LoVo (cell line): ENCODE data around the gene VDAC2.
A peak's percentile ranks its signal among the peaks of the same experiment; 100 is the strongest.
"Not testable (repeated sequence)": the region's sequence is repeated elsewhere in the genome, so short reads cannot be mapped to it uniquely, and the experiment has no call there.

Experiments used
- DNase-seq: peaks from one replicate; pipeline ENCODE4 v3.0.0-alpha.2; 2016; ENCODE audit warnings: low spot score

VDAC2 gene

DNA sequence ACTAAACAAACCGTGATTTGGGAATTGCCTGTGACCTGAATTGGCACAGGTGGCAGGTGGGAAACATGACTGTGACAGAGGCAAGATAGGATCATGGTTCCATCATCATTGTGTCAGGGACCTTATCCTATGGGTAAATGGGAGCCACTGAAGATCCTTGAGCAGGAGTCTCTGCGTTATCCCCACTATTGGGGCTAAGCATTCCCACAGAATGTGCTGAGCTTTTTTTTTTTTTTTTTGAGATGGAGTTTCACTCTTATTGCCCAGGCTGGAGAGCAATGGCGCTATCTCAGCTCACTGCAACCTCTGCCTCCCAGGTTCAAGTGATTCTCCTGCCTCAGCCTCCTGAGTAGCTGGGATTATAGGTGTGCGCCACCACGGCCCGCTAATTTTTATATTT, 10.6 kb upstream of the VDAC2 start:
- DNase-seq, result not testable (repeated sequence)

DNA sequence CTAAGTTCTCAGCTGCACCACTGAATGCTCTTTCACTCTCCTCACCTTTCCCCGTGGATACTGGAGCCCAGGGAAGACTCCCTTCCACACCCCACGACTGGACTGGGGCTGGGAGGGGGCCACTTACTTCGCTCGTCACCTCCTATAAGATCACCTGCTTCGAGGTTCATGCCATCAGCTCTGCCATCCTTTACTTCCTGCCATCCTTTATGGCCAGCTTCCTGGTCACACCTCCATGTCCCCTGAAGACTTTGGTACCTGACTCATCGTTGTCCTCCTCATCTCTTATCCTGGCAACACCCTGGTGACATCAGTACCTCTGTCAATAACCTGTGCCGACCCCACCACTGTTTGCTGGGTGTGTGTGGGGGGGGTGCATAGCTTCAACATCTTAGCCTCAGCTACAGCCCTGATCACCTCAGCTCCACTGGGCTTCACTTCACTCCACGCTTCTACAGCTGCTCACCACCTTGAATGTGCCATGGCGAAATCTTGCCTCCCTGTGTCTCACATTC, 8.7 kb upstream of the VDAC2 start:
- DNase-seq, result peak; percentile 74

DNA sequence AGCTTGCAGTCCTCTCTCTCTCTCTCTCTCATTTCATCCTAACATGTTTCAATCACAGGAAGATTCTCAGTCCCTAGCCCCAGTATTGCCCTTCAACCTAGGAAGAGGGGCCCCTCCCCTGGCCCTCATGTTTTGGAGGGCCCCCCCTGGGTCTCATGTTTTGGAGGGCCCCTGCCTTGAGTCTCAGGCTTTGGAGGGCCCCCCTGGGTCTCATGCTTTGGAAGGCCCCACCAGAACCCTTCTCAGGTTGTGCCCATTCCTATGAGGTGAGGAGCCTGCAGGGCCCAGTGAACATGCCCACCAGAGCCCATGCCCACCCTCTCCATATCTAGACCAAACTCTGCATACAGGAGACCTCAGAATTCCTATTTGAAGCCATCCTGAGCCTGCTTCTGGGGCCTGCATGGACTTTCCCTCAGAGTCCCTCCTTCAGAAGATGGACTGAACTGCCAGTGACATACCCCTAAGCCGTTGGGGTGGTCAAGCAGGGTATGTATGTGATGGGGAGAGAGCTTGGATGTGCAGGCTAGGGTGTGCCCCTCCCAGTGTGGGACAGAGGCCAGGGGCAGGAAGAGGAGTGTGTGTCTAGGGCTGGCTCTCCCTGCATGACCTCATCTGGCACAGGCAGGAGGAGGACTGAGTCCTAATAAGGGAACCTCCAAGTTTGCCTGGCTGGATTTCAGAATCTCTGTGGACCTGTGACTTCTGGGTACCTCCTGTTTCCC, 8.1 kb upstream of the VDAC2 start:
- DNase-seq, result peak; percentile 49

DNA sequence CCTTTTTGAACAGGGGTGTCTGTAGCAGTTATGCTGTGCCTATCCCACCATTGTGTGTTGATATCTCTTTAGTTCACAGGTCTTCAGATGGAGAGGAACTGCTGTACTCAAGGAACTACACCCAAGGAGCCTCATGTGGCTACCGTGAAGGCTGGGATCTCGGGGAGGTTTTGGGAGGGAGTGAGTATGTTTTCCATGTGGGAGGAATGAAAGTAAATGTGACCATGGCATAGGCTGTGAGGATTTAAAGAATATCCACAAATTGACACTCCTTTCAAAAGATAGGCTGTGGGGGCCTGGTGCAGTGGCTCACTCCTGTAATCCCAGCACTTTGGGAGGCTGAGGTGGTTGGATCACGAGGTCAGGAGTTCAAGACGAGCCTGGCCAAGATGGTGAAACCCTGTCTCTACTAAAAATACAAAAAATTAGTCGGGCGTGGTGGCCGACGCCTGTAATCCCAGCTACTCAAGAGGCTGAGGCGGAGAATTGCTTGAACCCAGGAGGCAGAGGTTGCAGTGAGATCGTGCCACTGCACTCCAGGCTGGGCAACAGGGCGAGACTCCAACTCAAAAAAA, 7.5 kb upstream of the VDAC2 start:
- not testable (repeated sequence) for DNase-seq

DNA sequence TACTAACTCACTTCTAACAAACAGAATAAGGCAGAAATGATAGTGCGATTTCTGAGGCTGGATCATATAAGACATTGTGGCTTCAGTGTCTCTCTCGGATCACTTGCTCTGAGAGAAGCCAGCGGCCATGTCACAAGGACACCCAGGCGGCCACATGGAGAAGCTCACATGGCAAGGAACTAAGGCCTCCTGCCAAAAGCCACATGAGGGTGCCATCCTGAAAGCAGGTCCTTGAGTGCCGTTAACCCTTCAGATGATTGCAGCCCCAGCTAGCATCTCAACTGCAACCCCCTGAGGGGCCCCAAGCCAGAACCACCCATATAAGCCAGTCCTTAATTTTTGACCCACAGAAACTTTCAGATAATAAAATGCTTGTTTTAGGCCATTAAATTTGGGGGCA, 6.9 kb upstream of the VDAC2 start:
- DNase-seq, result no peak

DNA sequence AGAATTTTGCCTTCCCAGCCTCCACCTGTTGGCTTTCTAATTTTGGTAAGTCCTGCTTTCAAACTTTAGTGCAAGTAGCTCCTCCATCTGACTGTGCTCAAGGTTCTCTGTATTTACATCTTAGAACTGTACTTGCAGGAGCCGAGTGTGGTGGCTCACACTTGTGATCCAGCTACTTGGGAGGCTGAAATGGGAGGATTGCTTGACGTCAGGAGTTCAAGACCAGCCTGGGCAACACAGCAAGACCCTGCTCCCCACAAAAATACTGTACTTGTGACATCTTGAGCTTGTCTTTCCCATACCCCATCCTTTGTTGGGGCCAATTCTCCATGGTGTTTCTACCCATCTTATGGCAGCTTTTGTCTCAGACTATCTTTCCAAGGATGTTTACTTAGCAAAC, 4.7 kb upstream of the VDAC2 start:
- DNase-seq, result no peak

DNA sequence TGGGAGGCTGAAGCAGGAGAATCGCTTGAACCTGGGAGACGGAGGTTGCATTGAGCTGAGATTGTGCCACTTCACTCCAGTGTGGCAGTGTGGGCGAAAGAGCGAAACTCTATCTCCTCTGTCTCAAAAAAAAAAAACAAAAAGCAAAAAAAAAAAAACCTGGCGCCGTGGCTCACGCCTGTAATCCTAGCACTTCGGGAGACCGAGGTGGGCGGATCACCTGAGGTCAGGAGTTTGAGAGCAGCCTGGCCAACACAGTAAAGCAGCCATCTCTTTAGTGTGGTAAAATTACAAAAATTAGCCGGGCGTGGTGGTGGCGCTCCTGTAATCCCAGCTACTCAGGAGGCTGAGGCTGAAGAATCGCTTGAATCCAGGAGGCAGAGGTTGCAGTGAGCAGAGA, 4.0 kb upstream of the VDAC2 start:
- not testable (repeated sequence) for DNase-seq

DNA sequence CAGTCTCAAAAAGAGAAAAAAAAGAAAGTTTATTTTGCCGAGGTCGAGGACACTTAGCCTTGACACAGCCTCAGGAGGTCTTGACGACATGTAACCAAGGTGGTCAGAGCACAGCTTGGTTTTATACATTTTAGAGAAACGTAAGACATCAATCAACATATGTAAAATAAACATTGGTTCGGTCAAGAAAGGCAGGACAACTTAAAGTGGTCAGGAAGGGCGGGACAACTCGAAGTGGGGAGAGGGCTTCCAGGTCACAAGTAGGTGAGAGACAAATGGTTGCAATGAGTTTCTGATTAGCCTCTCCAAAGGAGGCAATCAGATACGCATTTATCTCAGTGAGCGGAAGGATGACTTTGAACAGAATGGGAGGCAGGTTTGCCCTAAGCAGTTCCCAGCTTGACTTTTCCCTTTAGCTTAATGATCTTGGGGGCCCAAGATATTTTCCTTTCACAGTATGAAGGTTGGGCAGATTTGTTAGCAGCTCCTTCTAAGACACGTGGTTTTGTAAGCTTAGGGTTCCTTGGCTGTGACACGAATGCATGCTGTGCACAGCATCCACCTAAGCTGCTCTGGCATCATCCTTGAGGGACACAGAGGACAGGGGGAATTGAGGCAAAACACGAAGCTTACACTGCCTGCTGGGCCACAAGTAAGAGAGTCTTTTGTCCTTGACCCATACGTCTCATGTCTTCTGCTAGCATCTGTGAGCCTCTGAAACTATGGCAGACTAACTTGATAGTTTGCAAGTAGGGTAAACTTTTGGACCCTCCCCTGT, 3.3 kb upstream of the VDAC2 start:
- no peak for DNase-seq

DNA sequence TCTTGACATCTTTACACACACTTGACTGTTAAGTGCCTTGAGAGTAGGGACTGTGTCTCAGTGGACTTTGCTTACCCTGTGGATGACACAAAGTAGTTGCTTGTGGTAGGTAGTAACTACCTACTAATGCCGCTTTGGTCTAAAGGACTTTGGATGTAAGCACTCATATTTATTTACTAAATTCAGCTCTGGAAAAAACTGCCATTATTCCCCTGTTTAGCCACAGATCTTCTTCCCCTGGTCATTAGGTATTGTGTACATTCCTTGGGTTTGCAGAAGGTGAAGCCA, 2.8 kb upstream of the VDAC2 start:
- DNase-seq, result no peak

DNA sequence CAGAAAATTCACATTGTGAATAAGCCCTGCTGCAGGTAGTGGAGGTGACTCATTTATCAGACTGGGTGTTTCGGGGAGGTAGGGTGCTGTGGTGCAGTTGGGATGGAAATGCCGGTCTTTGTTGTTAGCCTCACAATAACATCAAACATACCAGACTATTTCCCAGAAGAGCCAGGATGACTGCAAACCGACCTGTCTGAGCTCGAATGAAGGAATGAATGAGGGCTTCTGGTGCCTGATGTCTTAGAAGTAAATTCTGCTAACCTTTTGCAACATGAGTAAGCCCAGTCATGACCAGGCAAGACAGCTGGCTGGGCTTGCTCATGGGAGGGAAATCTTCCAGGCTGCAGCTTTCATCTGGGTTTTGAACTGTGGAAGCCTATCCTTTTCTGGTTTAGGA, 2.4 kb upstream of the VDAC2 start:
- DNase-seq, result no peak

DNA sequence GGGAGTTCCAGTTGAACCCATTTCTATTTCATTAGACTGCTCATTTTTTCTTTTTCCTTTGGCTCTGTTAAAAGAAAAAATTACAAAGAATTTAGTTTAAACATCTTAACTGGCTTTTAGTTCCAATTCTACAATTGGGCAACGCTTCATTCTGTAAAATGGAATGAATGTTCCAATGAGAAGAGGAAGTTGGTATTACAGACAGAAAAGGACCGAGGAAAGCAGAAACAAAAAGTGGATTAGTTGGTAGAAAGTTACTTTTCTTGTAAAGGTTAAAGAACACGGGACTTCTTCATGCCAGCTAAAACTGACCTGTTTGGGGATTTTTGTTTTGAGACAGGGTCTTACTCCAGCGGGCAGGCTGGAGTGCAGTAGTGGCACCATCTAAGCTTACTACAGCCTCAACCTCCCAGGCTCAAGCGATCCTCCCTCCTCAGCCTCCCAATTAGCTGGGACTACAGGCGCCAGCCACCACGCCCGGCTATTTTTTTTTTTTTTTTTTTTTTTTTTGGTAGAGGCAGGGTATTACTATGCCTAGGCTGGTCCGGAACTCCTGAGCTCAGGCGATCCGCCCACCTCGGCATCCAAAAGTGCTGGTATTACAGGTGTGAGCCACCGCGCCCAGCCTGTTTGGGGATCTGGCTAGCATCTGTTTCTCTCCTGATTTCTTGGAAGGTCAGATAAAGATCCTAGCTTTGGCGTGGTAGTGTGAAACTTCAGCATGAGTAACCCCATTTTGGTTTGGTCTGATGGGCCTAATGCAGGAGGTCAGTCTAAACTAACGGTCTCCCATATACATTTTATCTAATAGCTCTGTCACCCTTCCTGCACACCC, 1.3 kb upstream of the VDAC2 start:
- no peak for DNase-seq

DNA sequence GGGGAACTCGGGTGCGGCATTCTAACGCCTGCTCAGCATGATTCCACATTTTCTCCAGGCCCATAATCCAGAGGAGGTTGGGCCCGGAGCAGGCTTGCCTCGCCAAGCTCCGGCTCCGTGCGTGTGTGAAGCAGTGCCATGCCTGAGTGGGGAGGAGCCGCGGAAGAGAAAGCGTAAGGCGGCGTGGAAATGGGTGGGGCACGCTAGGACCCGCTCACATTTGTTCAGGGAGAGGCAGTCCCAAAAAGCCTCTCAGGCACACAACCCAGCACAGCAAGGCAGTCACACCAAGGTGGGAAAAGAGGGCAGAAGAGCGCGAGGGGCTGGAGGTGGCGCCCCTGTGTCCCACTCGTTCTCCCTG, 695 bp upstream of the VDAC2 start:
- peak; percentile 49 for DNase-seq

DNA sequence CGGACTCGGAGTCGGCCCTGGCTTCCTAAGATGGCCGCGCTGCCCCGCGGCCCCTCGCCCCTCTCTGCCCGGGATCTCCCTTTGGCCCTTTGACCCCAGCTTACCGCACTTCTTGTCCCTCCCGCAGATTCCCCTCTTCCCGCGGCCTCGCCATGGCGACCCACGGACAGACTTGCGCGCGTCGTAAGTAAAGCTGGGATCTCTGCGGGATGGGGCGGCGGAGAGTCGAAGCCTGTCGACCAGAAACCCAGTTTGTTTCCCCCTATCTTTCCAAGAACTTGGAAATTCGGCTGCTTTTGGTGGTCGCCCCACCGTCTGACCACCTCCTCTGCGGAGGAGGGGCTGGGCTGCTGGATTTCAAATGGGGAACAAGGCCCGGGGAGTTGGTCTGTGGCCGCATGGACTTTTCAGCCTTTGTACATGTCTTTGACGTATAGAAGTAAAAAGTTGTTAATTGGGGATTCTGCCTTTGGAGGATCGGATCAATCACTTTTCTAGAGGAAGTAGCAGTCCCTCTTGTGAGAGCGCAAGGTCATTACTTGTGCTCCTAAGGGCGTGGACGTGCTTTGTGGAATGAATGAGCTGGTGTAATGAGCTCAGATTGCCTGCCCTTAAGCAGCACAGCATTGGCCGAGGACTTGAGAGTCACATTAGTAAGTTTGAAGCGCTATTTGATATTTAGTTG, 553 bp downstream of the VDAC2 start:
- DNase-seq, result peak; percentile 50

DNA sequence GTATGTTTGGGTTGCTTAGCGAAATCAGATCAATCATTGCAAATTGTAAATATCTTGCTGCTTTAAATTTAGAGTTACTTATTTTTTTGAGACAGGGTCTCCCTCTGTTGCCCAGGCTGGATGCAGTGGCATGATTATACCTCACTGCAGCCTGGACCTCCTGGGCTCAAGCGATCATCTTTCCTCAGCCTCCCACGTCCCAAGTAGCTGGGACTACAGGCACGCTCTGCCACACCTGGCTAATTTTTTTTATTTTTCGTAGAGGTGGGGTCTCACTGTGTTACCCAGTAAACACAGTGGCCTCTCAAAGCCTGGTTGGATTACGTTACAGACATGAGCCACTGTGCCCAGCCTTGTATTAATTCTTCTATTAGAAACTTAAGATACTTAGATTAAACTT, 1.7 kb downstream of the VDAC2 start:
- no peak for DNase-seq

DNA sequence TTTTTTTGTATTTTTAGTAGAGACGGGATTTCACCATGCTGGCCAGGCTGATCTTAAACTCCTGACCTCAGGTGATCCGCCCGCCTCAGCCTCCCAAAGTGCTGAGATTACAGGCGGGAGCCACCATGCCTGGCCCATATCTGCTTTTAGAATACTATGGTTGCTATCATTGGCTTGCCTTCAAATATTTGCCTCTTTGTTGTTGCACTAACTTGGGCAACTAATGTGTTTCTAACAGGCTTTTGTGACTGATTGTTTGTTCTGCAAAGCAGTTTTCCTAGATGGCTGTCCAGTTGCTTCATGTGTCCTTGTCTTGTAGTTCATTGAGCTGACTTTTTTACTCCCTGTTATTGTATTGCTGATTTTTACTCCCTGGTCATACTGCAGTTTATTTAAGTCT, 9.7 kb downstream of the VDAC2 start:
- DNase-seq, result no peak

DNA sequence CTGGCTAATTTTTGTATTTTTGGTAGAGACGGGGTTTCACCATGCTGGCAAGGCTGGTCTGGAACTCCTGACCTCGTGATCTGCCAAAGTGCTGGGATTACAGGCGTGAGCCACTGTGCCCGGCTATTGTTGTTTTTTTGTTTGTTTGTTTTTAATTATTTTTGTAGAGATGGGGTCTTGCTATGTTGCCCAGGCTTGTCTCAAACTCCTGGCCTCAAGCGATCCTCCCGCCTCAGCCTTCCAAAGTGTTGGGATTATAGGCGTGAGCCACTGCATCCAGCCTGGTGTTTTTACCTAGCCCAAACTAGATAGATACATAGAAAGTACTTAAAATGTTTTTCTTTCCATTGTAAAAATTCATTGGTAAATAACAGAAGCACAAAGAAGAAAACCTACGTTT, 10.9 kb downstream of the VDAC2 start:
- DNase-seq, result not testable (repeated sequence)

DNA sequence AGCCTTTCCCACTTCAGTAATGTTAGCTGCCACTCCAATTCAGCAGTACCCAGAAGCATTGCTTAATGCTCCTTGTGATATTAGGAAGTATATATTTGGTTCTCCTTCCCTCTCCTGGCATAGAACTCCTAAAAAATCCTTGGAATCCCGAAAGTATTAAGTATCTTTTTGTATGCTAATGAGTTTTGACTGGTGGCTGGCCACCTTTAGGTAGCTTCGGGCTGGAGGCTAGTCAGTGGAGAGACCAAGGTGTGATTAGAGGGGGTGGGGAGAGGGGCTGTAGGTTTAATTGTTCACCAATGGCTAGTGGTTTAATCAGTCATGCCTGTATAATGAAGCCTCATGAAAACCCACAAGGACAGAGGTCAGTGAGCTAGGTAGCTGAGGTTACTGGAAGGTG, 12.9 kb downstream of the VDAC2 start:
- no peak for DNase-seq

DNA sequence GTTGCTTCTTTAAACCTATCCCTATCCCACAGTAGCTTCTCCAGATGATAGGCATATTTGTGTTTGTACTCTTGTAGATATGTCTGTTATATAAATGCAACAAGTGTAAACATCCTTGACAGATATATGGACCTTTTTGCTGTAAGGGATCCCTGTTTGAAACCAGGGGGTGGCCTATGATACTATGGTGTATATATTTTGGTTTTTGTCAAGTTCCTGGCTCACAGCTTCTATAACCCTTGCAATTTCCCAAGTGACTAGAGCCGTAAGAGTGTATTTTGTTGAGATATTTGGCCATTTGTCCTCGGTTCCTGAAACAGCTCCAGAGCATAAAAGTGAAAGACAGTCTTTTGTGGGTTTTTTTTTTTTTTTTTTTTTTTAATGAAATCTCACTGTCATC, 15.5 kb downstream of the VDAC2 start:
- no peak for DNase-seq

DNA sequence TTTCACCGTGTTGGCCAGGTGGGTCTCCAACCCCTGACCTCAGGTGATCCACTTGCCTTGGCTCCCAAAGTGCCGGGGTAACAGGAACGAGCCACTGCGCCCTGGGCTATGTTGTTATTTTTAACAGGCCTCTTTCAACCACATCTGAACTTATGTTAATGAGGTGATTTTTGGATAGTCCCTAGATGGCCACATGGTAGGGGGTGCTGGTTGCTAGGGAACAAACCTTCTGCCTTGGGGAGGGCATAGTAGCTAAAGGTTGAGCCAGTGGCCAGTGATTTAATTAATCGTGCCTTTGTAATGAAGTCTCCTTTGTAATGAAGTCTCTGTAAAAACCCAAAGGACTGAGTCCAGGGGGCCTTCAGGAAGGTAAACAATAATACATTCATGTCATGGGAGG, 16.1 kb downstream of the VDAC2 start:
- no peak for DNase-seq

DNA sequence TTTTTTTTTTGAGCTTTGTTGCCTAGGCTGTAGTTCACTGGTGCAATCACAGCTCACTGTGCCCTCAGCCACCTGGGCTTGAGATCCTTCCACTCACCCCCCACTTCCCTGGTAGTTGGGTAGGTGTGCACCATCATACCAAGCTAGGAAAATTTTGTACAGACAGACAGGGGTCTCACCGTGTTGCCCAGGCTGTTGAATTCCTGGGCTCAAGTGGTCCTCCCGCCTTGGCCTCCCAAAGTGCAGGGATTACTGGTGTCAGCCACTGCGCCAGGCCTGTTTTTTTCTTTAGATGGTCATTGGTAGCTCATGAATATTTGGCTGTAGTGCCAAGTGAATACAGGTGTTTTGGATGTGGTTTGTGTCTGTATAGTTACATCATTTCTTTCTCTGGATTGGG, 17.7 kb downstream of the VDAC2 start:
- DNase-seq, result no peak

DNA sequence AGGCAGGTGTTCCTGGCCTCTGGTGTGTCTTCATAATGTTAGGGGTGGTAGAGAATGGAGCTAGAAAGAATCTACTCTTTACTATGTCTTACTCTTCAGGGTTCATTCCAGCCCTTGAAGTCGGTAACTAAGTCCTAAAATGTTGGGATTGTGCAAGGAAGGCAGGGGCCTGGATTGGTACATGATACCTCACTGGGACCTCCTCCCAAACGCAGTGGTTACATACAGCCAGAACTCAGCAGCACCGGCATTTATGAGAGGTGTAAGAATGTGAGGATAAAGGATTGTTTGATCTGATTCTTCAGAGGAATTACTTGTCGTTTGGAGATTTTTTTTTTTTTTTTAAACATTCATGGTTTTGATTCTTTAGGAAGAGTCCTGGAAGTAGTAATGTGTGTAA, 18.2 kb downstream of the VDAC2 start:
- no peak for DNase-seq

DNA sequence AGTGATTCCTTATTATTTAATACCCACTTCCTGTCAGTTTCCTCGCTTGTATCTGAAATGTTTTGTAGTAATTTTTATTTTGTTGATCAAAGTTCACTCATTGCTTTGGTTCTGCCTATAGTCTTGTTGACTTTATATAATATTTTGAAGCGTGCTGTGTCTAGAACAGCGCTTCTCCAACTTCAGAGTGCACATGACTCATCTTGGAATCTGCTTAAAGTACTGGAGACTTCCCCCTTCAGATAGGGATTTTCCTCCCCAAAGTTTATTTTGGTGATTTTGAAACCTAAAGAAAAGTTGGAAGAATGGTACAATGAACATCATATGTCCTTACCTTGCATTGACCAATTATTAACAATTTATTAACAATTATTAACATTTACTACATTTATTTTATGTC, 19.4 kb downstream of the VDAC2 start:
- no peak for DNase-seq
